ENCODE results near the gene DNTTIP2.
"Not testable (repeated sequence)": the region's sequence is repeated elsewhere in the genome, so short reads cannot be mapped to it uniquely, and the experiment has no call there.

DNTTIP2 gene

DNA sequence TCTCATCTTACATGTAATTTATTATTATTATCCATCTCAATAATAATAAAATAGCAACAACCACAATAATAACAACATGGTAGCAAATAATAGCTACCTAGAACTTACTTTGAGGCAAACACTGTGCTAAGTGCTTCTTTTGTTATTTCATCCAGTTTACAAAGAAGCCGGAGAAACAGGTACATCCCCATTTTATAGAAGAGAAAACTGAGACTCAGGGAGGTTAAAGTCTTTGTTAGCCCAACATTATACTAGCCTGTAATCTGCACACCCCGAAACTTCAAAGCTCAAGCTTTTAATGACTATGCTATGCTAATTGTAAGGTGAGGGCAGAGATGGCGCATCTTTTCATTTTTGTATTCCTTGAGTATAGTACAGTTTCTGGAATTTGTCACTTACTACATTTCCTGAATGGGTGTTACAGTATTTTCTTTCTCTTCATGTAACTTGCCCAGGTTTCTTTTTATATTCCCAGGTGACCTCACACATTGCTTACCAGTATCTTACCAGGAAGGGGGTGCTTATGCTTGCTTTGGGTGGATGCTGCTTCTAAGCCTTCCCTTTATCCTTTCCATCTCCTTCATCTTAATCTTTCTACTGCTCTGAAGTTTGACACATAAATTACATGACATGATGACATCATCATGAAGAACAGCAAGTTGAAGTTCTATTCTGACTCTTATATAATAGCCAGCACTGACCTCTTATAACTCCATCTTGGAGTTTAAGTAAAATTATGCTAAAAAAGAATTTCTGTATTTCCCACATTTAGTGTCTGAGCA lies 21.9 kb upstream of the DNTTIP2 start:
- ATAC-seq = no peak
- DNase-seq = no peak
- H3K36me3 Mint-ChIP-seq (ENCODE audit: low read depth) = peaks cover 15% of the 10 kb centered on the region
- no peak overlapping the region for H3K27ac Mint-ChIP-seq
- H3K9me3 Mint-ChIP-seq = no peaks in the 10 kb centered on the region
- H3K27me3 Mint-ChIP-seq = no peaks in the 10 kb centered on the region
- peaks cover 24% of the 10 kb centered on the region for H3K4me1 Mint-ChIP-seq
- no peak overlapping the region for H3K4me3 Mint-ChIP-seq

DNA sequence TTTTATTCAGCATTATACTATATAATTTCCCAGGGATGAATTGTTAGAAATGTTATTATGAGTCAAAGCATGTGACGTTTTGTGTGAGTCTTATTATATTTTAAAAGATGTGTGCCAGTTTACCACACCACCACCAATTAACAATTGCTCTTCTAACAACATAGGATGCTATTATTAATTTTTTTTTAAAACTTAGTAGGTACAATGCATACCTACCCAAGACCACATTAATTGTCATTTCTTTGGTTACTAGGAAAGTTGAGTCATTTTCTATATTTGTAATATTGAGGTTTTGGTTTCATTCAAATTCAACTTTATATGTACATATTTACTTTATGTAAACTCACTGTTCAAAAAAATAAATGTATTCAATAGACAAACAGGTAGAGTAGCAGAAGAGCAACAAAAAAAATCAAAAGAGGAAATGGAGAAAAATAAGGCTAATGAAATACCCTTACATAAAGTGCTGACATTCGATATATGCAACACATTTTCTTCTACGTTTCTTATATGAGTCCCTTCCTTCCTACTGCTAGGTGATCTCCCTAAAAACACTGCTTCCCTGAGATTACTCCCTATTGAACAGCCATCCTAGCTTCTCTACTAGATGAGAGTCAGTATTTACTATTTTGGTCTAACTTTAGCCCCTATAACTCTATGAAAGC lies 20.7 kb upstream of the DNTTIP2 start:
- H3K4me3 Mint-ChIP-seq = no peak overlapping the region
- peaks cover 18% of the 10 kb centered on the region for H3K36me3 Mint-ChIP-seq (ENCODE audit: low read depth)
- H3K4me1 Mint-ChIP-seq = peaks cover 18% of the 10 kb centered on the region
- DNase-seq (no peak), ATAC-seq (no peak)
- no peaks in the 10 kb centered on the region for H3K9me3 Mint-ChIP-seq
- H3K27me3 Mint-ChIP-seq = no peaks in the 10 kb centered on the region
- H3K27ac Mint-ChIP-seq = no peak overlapping the region

DNA sequence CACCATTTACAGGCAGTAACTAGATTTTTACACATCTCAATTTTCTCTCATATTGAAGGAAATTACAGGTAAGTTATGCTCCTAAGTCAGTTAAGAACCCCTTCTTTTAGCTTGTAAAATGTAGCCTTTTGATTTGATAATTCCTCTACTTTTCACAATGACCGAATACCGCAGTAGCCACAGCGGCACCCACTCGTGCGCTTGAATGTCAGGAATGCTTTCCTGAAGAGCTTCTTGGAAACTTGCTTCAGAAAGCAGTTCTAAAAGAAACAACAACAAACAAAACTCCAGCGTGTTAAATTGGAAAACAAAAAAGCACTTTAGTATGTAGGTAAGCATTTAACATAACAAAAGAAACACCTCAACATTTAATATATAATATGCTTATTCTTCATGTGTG lies 9.9 kb upstream of the DNTTIP2 start:
- peaks cover 14% of the 10 kb centered on the region for H3K36me3 Mint-ChIP-seq (ENCODE audit: low read depth)
- no peak overlapping the region for H3K4me3 Mint-ChIP-seq
- ATAC-seq (no peak), DNase-seq (no peak)
- H3K9me3 Mint-ChIP-seq = no peaks in the 10 kb centered on the region
- H3K4me1 Mint-ChIP-seq = no peaks in the 10 kb centered on the region
- no peaks in the 10 kb centered on the region for H3K27me3 Mint-ChIP-seq
- H3K27ac Mint-ChIP-seq = no peak overlapping the region

DNA sequence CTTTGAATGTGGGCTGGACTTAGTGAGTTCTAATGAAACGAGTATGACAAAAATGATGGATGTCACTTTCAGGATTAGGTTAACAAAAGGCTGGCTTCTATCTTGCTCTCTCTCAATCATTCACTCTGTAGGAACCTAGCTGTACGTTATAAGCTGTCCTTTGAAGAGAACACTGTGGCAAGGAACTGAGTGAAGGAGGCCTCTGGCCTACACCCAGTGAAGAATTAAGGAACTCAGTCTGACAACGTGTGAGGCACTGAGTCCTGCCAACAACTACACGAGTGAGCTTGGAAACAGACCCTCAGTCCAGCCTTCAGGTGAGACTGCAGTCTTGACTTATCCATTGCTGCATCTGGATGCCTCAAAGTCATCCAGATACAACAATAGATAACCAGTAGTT lies 3.3 kb upstream of the DNTTIP2 start:
- peaks cover 24% of the 10 kb centered on the region for H3K4me1 Mint-ChIP-seq

DNA sequence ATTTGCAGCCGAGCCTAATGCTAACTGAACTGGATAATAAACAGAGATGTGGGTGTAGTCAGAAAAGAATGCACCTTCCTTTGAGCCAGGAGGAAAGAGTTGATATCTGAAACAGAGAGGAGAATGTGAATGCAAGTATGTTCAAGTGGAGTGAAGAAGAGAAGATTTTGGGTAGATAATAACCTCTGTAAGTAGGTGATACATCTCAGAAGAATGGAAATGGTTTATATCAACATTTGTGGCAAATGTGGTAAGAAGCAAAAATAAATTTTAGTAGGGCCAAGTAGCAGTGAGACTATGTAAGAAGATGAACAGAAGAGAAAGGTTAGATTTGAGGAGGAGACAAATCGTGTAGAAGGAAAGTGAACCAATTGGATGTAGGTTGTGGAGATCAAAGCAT lies 1.7 kb upstream of the DNTTIP2 start:
- no peak overlapping the region for H3K27ac Mint-ChIP-seq
- DNase-seq (no peak), ATAC-seq (no peak)

More for the DNA sequence above, 3.3 kb upstream of the DNTTIP2 start:
- H3K36me3 Mint-ChIP-seq (ENCODE audit: low read depth) = peaks cover 15% of the 10 kb centered on the region
- no peaks in the 10 kb centered on the region for H3K9me3 Mint-ChIP-seq
- DNase-seq (no peak), ATAC-seq (no peak)
- no peak overlapping the region for H3K4me3 Mint-ChIP-seq
- H3K27ac Mint-ChIP-seq = no peak overlapping the region
- H3K27me3 Mint-ChIP-seq = no peaks in the 10 kb centered on the region

DNA sequence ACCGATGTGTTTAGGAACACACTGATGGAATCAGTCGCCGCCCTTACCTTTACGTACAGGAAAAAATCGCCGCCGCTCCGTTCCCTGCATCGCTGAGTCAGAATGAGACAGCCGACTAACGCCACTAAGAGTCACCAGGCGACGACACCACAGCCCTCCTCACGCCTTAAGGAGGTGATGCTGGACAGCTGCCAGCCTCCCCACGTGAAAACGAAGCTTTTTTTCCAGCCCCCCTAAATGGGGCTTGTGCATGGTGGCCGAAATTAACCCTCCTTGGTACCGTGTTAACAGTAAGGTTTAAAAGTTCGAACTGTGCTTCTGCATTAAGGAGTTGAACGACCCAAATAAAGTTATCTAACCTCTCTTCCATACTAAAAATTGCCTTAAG lies 511 bp downstream of the DNTTIP2 start:
- H3K9me3 Mint-ChIP-seq = no peaks in the 10 kb centered on the region
- H3K4me1 Mint-ChIP-seq = peaks cover 53% of the 10 kb centered on the region
- DNase-seq (peak; percentile 73), ATAC-seq (peak; percentile 64)
- H3K36me3 Mint-ChIP-seq (ENCODE audit: low read depth) = peaks cover 47% of the 10 kb centered on the region
- H3K27ac Mint-ChIP-seq = peak overlapping the region; percentile 98
- H3K27me3 Mint-ChIP-seq = no peaks in the 10 kb centered on the region
- H3K4me3 Mint-ChIP-seq = peak overlapping the region; percentile 95

More for the DNA sequence above, 1.7 kb upstream of the DNTTIP2 start:
- Mint-ChIP-seq H3K36me3 (ENCODE audit: low read depth) (peaks cover 27% of the 10 kb centered on the region), H3K4me1 (peaks cover 36% of the 10 kb centered on the region), H3K9me3 (no peaks in the 10 kb centered on the region), H3K27me3 (no peaks in the 10 kb centered on the region), H3K4me3 (no peak overlapping the region)

DNA sequence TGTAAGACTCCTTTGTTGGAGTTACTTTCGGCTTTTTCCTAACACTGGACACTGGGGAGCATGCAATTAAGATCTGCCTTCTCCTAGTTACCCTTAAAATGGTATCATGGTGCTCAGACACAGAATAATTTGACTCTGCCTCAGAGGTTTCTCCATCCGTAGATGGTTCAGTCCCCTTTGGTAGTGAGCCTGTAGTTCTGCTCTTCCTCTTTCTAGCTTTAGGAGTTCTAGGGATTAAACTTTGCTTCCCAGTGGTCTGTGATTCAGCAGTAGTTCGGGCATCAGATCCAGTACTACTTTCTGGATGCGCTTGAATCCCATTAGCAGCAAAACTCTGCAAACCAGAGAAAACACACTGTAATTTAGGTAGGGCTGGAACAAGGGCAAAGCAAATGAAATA lies 1.5 kb downstream of the DNTTIP2 start:
- H3K4me3 Mint-ChIP-seq = peak overlapping the region; percentile 95
- H3K4me1 Mint-ChIP-seq = peaks cover 51% of the 10 kb centered on the region
- no peaks in the 10 kb centered on the region for H3K9me3 Mint-ChIP-seq
- H3K27me3 Mint-ChIP-seq = no peaks in the 10 kb centered on the region
- ATAC-seq (no peak), DNase-seq (no peak)
- peaks cover 44% of the 10 kb centered on the region for H3K36me3 Mint-ChIP-seq (ENCODE audit: low read depth)
- H3K27ac Mint-ChIP-seq = peak overlapping the region; percentile 98

DNA sequence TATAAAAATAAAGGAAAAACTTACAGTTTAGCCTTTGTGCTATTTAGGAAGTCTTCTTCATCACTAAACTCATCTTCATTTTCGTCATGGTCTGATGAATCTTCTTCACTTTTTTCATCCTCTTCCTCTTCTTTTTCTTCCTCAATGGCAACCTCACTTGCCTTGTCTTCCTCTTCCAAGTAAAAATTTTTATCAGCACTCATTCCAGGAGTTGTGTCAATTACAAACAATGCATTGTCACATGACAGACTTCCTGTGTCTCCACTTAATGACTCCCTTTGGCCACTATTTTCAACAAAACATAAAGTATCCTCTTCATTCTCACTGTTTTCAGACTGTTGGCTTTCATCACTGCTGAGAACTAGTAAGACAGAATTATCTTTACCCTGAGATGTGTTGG lies 2.8 kb downstream of the DNTTIP2 start:
- Mint-ChIP-seq H3K36me3 (ENCODE audit: low read depth) (peaks cover 55% of the 10 kb centered on the region), H3K4me1 (peaks cover 51% of the 10 kb centered on the region), H3K4me3 (peak overlapping the region; percentile 95), H3K27me3 (no peaks in the 10 kb centered on the region), H3K9me3 (no peaks in the 10 kb centered on the region), H3K27ac (peak overlapping the region; percentile 98)
- ATAC-seq (no peak), DNase-seq (no peak)

DNA sequence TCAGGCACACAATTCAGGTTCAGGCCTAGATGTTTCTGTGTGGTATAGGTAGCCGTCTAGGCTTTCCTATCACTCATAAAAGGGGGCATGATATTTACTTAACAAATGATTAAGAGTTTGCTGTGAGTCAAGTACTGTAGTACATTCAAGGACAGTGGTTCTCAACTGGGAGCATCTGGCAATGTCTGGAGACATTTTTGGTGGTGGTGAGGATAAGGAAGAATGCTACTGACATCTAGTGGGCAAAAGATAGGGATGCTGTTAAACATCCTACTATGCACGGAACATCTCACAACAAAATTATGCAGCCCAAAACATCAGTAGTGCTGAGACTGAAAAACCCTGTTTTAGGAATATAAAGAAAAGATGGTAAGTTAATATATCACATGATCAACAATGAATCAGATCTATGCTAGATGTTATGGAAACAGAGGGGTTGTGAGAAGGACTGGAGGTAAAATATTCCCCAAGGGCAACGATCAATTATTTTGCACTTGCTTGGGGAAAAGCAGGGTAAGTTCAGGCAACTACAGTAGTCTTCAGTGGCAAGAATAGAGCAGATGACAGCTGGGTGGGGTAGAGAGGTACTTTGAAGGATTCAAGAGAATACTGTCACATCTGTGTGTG lies 4.9 kb downstream of the DNTTIP2 start:
- Mint-ChIP-seq H3K4me3 (no peak overlapping the region), H3K4me1 (peaks cover 44% of the 10 kb centered on the region), H3K36me3 (ENCODE audit: low read depth) (peaks cover 72% of the 10 kb centered on the region), H3K27me3 (no peaks in the 10 kb centered on the region), H3K9me3 (no peaks in the 10 kb centered on the region), H3K27ac (peak overlapping the region; percentile 65)
- no peak for ATAC-seq
- DNase-seq = no peak

DNA sequence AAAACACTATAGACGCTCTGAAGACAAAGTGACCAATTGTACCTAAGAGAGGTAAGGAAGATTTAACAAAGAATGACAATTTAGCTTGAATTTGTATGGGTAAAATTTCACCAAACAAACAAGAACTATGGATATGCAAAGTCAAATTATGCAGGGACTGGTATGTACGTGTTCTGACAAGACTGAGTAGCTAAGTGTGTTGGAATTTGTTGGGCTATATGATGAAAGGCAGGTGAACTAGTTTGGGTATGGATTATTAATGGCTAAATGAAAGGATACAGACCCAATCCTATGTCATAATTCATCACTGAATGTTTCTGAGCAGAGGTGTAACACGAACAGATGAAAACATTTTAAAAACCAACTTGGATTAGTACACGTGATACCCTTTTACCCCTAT lies 7.6 kb downstream of the DNTTIP2 start:
- H3K27ac Mint-ChIP-seq = no peak overlapping the region
- no peaks in the 10 kb centered on the region for H3K9me3 Mint-ChIP-seq
- DNase-seq (no peak), ATAC-seq (no peak)
- H3K27me3 Mint-ChIP-seq = no peaks in the 10 kb centered on the region
- H3K4me1 Mint-ChIP-seq = peaks cover 20% of the 10 kb centered on the region
- peaks cover 66% of the 10 kb centered on the region for H3K36me3 Mint-ChIP-seq (ENCODE audit: low read depth)
- H3K4me3 Mint-ChIP-seq = no peak overlapping the region

DNA sequence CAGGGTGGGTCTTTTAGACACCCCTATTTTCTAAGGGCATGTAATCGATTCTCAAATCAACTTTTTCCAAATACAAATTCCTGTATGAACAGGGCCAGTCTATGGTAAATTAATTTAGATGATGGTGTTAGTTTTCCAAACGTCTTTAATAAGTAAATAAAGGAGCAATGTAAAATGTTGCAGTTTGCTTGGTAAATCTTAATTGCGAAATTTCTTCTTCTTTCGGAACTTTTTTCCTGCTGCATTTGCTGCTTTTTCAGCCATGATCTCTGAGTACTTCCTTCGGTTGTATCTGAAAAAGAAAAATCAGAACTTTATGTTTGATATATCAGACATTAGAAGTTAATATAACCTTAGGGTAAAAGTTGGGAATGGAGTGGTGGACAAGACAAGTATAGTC lies 9.4 kb downstream of the DNTTIP2 start:
- H3K27me3 Mint-ChIP-seq = no peaks in the 10 kb centered on the region
- H3K27ac Mint-ChIP-seq = no peak overlapping the region
- DNase-seq (no peak), ATAC-seq (no peak)
- H3K4me3 Mint-ChIP-seq = no peak overlapping the region
- peaks cover 7% of the 10 kb centered on the region for H3K4me1 Mint-ChIP-seq
- H3K9me3 Mint-ChIP-seq = no peaks in the 10 kb centered on the region
- H3K36me3 Mint-ChIP-seq (ENCODE audit: low read depth) = peaks cover 53% of the 10 kb centered on the region

DNA sequence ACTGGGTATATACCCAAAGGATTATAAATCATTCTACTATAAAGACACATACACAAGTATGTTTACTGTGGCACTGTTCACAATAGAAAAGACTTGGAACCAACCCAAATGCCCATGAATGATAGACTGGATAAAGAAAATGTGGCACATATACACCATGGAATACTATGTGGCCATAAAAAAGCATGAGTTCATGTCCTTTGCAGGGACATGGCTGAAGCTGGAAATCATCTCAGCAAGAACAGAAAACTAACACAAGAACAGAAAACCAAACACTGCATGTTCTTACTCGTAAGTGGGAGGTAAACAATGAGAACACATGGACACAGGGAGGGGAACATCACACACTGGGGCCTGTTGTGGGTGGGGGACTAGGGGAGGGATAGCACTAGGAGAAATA lies 10.5 kb downstream of the DNTTIP2 start:
- H3K4me3 Mint-ChIP-seq, ATAC-seq, DNase-seq, H3K4me1 Mint-ChIP-seq, H3K27me3 Mint-ChIP-seq, H3K9me3 Mint-ChIP-seq, H3K27ac Mint-ChIP-seq: not testable (repeated sequence)
- H3K36me3 Mint-ChIP-seq (ENCODE audit: low read depth) = peaks cover 42% of the 10 kb centered on the region

DNA sequence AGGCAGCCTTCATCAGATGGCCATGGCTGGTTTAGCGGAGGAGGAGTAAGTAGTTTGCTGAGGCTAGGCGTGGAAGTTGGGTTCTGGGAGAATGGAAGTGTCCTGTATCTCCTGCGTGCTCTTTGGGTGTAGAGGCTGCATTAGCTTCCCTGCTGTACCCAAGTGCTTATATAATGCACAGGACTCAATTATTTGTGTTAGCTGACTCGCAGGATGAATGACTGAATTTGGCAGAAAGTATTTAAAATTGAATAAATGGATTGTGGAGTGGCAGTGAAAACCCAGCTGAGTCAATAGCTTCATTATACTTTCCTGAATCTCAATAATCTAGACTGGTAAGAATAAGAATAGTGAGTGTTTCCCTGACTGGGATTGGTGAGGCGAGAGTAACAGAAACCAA lies 13.8 kb downstream of the DNTTIP2 start:
- Mint-ChIP-seq H3K36me3 (ENCODE audit: low read depth) (peaks cover 24% of the 10 kb centered on the region), H3K27me3 (no peaks in the 10 kb centered on the region), H3K4me1 (peaks cover 2% of the 10 kb centered on the region), H3K27ac (no peak overlapping the region), H3K4me3 (no peak overlapping the region), H3K9me3 (no peaks in the 10 kb centered on the region)
- ATAC-seq (no peak), DNase-seq (no peak)

DNA sequence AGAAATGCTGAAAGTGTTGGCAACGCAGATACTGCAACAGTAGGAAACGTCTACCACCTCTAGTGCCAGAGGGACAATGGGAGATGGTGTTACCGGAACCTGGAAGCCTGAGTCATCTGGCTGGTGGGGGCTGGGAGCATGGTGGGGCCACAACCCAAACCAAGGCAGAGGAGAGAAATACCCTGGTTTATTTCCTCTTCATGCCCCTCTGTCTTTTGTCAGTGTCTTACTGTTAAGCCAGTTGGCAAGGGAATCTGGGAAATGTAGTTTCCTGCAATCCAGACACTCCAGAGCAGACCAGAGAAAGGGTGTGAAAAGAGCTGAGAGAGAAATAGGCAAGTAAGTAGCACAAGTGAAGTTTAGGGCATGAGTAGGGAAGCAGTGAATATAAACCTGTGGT lies 14.8 kb downstream of the DNTTIP2 start:
- no peak overlapping the region for H3K4me3 Mint-ChIP-seq
- DNase-seq = no peak
- no peak for ATAC-seq
- H3K4me1 Mint-ChIP-seq = peaks cover 2% of the 10 kb centered on the region
- no peak overlapping the region for H3K27ac Mint-ChIP-seq
- H3K27me3 Mint-ChIP-seq = no peaks in the 10 kb centered on the region
- no peaks in the 10 kb centered on the region for H3K9me3 Mint-ChIP-seq
- H3K36me3 Mint-ChIP-seq (ENCODE audit: low read depth) = peaks cover 15% of the 10 kb centered on the region

DNA sequence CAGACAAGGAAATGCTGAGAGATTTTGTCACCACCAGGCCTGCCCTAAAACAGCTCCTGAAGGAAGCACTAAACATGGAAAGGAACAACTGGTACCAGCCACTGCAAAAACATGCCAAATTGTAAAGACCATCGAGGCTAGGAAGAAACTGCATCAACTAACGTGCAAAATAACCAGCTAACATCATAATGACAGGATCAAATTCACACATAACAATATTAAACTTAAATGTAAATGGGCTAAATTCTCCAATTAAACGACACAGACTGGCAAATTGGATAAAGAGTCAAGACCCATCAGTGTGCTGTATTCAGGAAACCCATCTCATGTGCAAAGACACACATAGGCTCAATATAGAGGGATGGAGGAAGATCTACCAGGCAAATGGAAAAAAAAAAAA lies 21.4 kb downstream of the DNTTIP2 start:
- not testable (repeated sequence) for ATAC-seq; H3K4me1 Mint-ChIP-seq; H3K4me3 Mint-ChIP-seq; H3K36me3 Mint-ChIP-seq (ENCODE audit: low read depth); DNase-seq; H3K27ac Mint-ChIP-seq; H3K9me3 Mint-ChIP-seq
- H3K27me3 Mint-ChIP-seq = peaks cover 15% of the 10 kb centered on the region
